ENCODE data around the gene RBCK1.

Gene RBCK1

DNA sequence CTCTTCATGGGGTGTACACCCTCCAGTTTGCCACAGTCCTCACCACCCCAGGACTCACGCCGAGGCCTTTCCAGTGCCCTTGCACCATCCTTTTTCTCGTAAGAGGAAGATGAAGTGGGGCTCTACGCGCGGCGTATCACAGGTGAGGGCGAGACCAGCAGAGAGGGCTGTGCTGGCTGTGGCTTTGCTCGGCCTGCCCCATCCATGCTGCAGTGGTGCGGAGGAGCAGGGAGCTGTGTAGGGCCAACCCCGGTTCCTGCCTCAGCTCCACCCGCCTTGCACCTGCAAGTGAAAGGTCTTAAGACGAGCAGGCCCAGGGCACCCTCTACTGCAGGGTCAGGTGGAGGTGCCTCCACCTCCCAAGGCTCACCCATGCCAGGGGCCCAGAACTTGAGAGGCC is 24.1 kb downstream of the RBCK1 start:
- H3K27ac ChIP-seq: no peak overlapping the region
- DNase-seq (ENCODE audit: low read depth, low spot score): no peak

DNA sequence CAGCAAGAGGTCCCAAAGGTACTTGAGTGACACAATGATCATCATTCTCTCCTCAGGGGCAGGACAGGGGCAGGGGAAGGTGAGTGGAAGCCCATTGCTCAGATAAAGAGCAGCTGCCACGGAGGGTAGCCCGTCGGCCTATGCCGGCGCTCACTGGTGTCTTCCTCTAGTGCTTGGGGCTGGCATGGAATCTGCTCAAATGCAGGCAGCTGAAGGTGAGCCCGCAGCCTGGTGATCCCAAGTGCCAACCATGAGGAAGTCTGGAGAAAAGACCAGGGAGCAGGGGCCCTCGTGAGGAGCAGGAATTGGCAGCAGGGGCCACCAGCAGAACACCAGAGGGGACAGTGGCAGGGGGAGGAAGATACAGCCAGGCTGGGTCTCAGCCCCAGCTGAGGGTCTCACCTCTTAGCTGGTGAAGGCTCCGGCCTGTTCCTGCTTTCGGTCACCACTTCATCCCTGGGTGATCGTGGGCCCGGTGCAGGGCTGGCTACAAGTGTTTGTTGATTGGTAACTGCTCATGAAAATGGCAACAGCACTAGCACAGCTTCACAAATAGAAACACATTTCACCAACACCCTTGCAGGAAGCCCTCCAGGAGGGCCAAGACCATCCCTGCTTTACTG is 24.7 kb downstream of the RBCK1 start:
- Histone ChIP-seq H3K4me3 (no peak overlapping the region), H3K9ac (ENCODE audit: insufficient read length) (no peak overlapping the region), H3K9me3 (ENCODE audit: low read depth, low read length) (no peaks in the 10 kb centered on the region), H3K36me3 (ENCODE audit: insufficient read depth, low read length) (peaks cover 30% of the 10 kb centered on the region), H3K27ac (no peak overlapping the region)
- DNase-seq (ENCODE audit: low read depth, low spot score): no peak
- TF ChIP-seq POLR2AphosphoS5 (IDR thresholded peaks at IDR 0.05; ENCODE audit: borderline replicate concordance, low read depth, low read length): no peak
- no peak for TF ChIP-seq EZH2 (IDR thresholded peaks at IDR 0.05)
- no peak for TF ChIP-seq FOXP2 (optimal IDR thresholded peaks at IDR 0.05; ENCODE audit: control extremely low read depth, extremely low read length, insufficient read depth)

More for the DNA sequence above, 24.1 kb downstream of the RBCK1 start:
- TF ChIP-seq EZH2 (IDR thresholded peaks at IDR 0.05): no peak
- TF ChIP-seq POLR2AphosphoS5 (IDR thresholded peaks at IDR 0.05; ENCODE audit: borderline replicate concordance, low read depth, low read length): no peak
- TF ChIP-seq FOXP2 (optimal IDR thresholded peaks at IDR 0.05; ENCODE audit: control extremely low read depth, extremely low read length, insufficient read depth): no peak
- H3K9ac ChIP-seq (ENCODE audit: insufficient read length): no peak overlapping the region
- H3K9me3 ChIP-seq (ENCODE audit: low read depth, low read length): no peaks in the 10 kb centered on the region
- H3K4me3 ChIP-seq: no peak overlapping the region
- peaks cover 30% of the 10 kb centered on the region; the same call in 1 of the 2 replicates for H3K36me3 ChIP-seq (ENCODE audit: insufficient read depth, low read length)

DNA sequence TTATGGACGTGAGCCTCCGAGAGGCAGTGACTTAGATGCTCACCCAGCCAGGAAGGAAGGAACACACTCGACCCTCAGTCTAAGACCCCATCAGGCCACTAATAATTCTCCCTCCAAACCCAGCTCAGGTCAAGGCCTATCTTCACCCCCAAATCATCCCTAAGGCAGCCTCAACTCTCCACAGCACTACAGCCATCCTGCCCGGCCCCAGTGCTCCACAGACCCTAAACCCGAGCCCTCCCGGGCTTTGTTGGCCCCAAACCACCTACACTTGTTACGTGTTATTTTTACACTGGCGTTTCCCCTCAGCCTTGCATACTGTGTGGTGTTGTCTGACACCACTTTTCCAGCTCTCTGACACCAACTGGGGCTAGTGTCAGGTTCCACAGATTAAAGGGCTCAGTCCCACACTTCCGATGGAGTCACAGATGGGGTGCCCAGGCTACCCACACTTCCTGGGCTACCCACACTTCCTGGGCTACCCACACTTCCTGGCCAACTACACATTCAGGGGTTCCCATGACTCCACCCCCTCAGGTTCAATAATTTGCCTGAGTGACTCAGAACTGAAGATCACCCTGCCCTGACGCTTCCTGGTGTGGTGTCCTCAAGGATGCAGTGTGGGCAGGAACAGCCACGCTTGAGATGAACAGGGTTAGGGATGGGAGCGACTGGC is 25.3 kb downstream of the RBCK1 start:
- H3K36me3 ChIP-seq (ENCODE audit: insufficient read depth, low read length): peaks cover 33% of the 10 kb centered on the region
- no peak overlapping the region for H3K4me3 ChIP-seq
- no peaks in the 10 kb centered on the region for H3K9me3 ChIP-seq (ENCODE audit: low read depth, low read length)
- TF ChIP-seq EZH2 (IDR thresholded peaks at IDR 0.05) (no peak), FOXP2 (optimal IDR thresholded peaks at IDR 0.05; ENCODE audit: control extremely low read depth, extremely low read length, insufficient read depth) (no peak), POLR2AphosphoS5 (IDR thresholded peaks at IDR 0.05; ENCODE audit: borderline replicate concordance, low read depth, low read length) (no peak)
- no peak for DNase-seq (ENCODE audit: low read depth, low spot score)
- H3K27ac ChIP-seq: no peak overlapping the region
- H3K9ac ChIP-seq (ENCODE audit: insufficient read length): no peak overlapping the region

DNA sequence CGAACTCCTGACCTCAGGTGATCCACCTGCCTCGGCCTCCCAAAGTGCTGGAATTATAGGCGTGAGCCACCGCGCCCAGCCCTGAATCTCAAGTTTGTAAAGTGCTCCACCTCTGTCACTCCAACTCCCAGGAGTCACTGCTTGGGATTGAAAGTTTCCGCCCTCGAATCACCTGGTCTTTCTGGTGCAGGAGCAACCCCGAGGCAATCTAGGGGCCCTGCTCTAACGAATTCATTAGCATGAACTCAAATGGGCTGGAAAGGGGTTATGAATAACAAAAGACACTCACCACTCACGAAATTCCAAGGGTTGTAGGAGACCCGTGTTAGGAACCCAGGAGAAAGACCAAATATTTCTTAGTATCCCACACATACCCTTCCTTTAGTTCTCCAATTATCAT is 26.1 kb downstream of the RBCK1 start:
- H3K27ac ChIP-seq: no peak overlapping the region
- H3K9ac ChIP-seq (ENCODE audit: insufficient read length): no peak overlapping the region
- H3K4me3 ChIP-seq: no peak overlapping the region
- DNase-seq (ENCODE audit: low read depth, low spot score): no peak
- peaks cover 40% of the 10 kb centered on the region for H3K36me3 ChIP-seq (ENCODE audit: insufficient read depth, low read length)
- TF ChIP-seq EZH2 (IDR thresholded peaks at IDR 0.05) (no peak), POLR2AphosphoS5 (IDR thresholded peaks at IDR 0.05; ENCODE audit: borderline replicate concordance, low read depth, low read length) (no peak), FOXP2 (optimal IDR thresholded peaks at IDR 0.05; ENCODE audit: control extremely low read depth, extremely low read length, insufficient read depth) (no peak)
- H3K9me3 ChIP-seq (ENCODE audit: low read depth, low read length): no peaks in the 10 kb centered on the region

DNA sequence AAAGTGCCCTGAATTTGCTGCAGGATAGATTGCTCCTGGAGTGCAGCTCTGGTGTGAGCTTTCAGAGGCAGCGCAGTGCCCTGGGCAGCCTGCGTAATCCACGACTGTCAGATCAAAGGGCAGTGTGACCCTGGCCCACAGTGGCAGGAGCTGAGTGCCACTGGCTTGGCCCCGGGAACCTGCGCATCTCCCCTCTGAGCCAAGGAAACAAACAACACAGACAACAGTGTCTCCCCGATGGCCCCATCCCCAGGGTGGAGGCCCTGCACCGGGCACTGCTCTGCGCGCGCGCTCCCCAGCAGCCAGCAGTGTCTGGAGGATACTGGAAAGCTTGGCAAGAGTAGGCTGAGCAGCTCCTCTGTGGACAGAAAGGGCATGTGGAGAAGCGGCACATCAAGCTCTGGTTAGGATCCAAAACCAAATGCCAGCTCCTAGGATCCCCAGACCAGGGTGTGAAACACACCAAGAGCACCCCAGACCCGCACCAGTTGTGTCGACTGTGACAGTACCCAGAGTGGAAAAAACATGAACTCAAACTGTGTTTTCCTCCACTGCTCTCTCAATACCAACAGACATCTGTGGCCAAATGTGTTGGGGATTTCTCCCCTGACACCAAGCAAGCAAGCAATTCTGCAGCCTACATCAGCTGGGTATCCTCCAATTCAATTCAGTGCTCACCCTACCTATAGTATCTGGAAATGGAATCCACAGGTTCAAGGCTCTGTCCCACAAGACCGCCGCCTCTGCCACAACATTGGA is 26.7 kb downstream of the RBCK1 start:
- no peak for TF ChIP-seq FOXP2 (optimal IDR thresholded peaks at IDR 0.05; ENCODE audit: control extremely low read depth, extremely low read length, insufficient read depth)
- TF ChIP-seq POLR2AphosphoS5 (IDR thresholded peaks at IDR 0.05; ENCODE audit: borderline replicate concordance, low read depth, low read length): no peak
- no peak for TF ChIP-seq EZH2 (IDR thresholded peaks at IDR 0.05)
- Histone ChIP-seq H3K9me3 (ENCODE audit: low read depth, low read length) (no peaks in the 10 kb centered on the region), H3K4me3 (no peak overlapping the region), H3K9ac (ENCODE audit: insufficient read length) (no peak overlapping the region), H3K36me3 (ENCODE audit: insufficient read depth, low read length) (peaks cover 46% of the 10 kb centered on the region), H3K27ac (no peak overlapping the region)
- DNase-seq (ENCODE audit: low read depth, low spot score): no peak

DNA sequence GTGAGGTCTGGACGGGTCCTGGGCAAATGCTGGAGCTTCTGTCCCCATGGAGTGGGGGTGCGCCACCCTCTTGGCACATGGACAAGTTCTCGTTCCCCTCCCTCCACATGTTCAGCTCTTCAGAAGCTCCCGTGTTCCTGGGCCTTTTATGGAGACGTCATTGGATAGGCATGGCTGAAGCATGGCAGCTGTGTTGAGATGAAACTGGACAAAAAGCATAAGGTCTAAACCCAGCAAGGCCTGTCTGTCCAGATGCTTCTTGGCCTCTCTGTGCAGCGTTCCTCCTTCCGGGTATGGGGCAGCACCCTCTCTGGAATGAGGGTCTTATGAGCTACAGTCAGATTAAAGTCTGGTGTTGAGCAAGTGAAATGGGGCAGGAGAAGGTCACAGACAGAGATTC is 27.5 kb downstream of the RBCK1 start:
- Histone ChIP-seq H3K27ac (no peak overlapping the region), H3K36me3 (ENCODE audit: insufficient read depth, low read length) (peaks cover 53% of the 10 kb centered on the region), H3K9ac (ENCODE audit: insufficient read length) (no peak overlapping the region), H3K4me3 (no peak overlapping the region), H3K9me3 (ENCODE audit: low read depth, low read length) (no peaks in the 10 kb centered on the region)
- DNase-seq (ENCODE audit: low read depth, low spot score): no peak
- TF ChIP-seq EZH2 (IDR thresholded peaks at IDR 0.05) (no peak), POLR2AphosphoS5 (IDR thresholded peaks at IDR 0.05; ENCODE audit: borderline replicate concordance, low read depth, low read length) (no peak), FOXP2 (optimal IDR thresholded peaks at IDR 0.05; ENCODE audit: control extremely low read depth, extremely low read length, insufficient read depth) (no peak)

DNA sequence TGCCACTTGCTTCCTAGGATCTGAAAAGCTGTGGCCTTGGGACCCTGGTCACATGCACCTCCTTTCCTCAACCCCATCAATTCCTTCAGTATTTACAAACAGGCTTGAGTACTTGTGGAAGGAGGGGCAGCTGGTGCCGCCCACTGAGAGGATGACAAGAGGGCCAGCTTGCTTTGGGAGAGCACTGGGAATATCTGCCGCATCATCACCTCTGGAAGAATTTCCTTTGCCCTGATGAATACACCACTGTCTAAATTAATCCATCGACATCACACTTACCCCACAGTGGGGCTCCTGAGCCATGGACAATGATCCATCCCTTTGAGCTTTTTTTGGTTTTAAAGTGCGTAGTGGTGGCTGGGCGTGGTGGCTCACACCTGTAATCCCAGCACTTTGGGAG is 28.4 kb downstream of the RBCK1 start:
- H3K9me3 ChIP-seq (ENCODE audit: low read depth, low read length): no peaks in the 10 kb centered on the region
- TF ChIP-seq EZH2 (IDR thresholded peaks at IDR 0.05) (no peak), FOXP2 (optimal IDR thresholded peaks at IDR 0.05; ENCODE audit: control extremely low read depth, extremely low read length, insufficient read depth) (no peak), POLR2AphosphoS5 (IDR thresholded peaks at IDR 0.05; ENCODE audit: borderline replicate concordance, low read depth, low read length) (no peak)
- peaks cover 58% of the 10 kb centered on the region for H3K36me3 ChIP-seq (ENCODE audit: insufficient read depth, low read length)
- H3K27ac ChIP-seq: no peak overlapping the region
- DNase-seq (ENCODE audit: low read depth, low spot score): no peak
- no peak overlapping the region for H3K4me3 ChIP-seq
- no peak overlapping the region for H3K9ac ChIP-seq (ENCODE audit: insufficient read length)

DNA sequence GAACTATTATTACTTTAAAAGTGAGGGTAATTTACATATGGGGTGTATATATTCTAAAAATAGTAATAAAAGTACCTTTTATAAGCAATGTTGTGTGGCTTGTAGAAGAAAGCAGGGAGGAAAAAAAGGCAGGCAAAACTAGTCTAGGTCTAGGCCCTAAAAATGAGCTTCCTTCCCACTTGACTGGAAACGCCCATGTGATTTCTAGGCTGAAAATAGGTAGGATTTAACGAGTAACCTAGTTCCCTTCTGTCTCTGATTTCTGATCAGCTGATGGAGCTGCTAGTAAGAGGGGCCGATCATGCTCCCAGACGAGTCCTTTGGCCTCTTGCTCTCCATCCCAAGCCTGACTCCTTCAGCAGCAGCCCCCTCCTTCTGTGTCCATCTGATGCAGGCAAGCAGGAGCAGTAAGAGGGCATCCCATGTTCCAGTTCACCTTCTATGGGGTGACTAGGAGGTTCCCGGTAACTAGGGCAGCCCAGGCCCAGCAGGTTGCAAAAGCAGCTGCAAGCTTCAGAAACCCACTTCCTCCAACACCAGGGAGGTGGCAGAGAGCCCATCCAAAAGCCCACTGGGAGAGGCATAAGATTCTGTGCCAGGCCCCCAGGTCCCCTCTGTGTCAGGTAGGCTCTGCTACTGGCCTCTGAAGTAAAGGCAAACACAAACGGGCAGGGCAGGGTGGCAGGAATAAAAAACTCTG is 29.8 kb downstream of the RBCK1 start:
- DNase-seq (ENCODE audit: low read depth, low spot score): no peak
- TF ChIP-seq POLR2AphosphoS5 (IDR thresholded peaks at IDR 0.05; ENCODE audit: borderline replicate concordance, low read depth, low read length) (no peak), EZH2 (IDR thresholded peaks at IDR 0.05) (no peak), FOXP2 (optimal IDR thresholded peaks at IDR 0.05; ENCODE audit: control extremely low read depth, extremely low read length, insufficient read depth) (no peak)
- no peaks in the 10 kb centered on the region for H3K9me3 ChIP-seq (ENCODE audit: low read depth, low read length)
- peaks cover 70% of the 10 kb centered on the region for H3K36me3 ChIP-seq (ENCODE audit: insufficient read depth, low read length)
- no peak overlapping the region for H3K27ac ChIP-seq
- H3K9ac ChIP-seq (ENCODE audit: insufficient read length): no peak overlapping the region
- H3K4me3 ChIP-seq: no peak overlapping the region

Measured in SK-N-MC (cell line).